Endothelial cell of umbilical vein (primary cell): ENCODE results near the gene FRMPD1.

Experiments used
- POLR2A ChIP-seq: IDR thresholded peaks from 2 replicates; pipeline ENCODE4 v1.6.1; 2012; ENCODE audit warnings: low read depth, mild to moderate bottlenecking, control low read depth, low read length
- POLR2AphosphoS5 ChIP-seq: IDR thresholded peaks from 2 replicates; pipeline ENCODE4 v1.6.1; 2012; ENCODE audit warnings: low read depth, mild to moderate bottlenecking, control low read depth, low read length, moderate library complexity; ENCODE audit not compliant: insufficient read depth

DNA sequence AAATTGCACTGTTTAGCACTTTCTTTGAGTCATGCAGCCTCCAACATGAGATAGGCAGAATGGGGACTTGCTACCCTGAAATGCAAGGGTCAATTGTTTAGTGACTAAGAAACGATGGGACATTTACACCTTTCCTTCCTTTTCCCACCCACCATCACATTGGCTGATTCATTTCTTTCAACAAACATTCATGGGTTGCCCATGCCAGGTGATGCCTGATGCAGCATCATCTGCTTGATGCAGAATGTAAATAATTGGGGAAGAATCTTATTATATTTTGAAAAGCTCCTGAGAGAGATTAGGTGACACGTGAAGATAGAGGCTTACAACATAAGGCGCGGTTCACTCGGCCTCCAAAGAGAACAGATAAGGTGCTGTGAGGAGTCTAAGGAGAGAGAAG lies 98.4 kb downstream of the FRMPD1 start:
- TF ChIP-seq POLR2A (no peak), POLR2AphosphoS5 (no peak)
